Activated T-cell treated with anti-CD3 and anti-CD28 coated beads for 4 hours (primary cell): ENCODE data around the gene ZYG11A.
A peak's percentile ranks its signal among the peaks of the same experiment; 100 is the strongest.

ENCODE experiments used
- DNase-seq: peaks from one replicate; pipeline ENCODE4 v3.0.0-alpha.2; 2020

The ZYG11A gene

GRCh38 chr1:52919051-52919722, 76.6 kb downstream of the ZYG11A start:
- DNase-seq: no peak

DNA sequence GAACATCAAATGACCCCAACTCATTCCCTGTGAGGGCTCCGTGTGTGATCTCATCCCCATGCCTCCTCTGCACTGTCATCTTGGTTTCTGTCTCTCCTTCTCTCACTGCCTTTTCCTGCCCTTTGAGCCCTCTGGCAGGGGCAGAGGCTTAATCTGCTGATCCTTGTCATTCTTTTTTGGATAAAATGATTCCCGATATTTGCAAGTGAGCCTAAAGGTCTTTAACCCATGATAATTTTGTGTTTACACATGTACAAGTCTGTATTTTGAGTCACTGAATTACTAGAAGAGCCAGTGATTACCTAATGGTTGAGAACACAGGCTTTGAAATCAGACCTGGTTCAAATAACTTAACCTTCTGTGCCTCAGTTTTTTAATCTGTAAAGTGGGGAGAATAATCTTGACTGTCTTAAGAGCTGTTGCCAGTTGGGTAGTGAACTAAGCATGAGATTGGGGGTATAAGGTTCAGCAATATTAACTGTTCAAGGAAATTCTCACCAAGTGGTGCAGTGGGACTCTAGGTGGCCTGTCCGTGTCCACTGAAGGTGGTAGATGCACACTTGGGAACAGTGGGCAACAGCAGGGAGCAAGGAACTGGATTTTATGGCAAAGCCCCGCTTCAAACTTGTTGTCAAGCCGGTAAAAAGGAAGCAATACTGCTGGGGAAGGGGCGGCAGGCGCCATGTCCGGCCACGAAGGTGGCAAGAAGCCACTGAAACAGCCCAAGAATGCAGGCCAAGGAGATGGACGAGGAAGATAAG, 77.3 kb downstream of the ZYG11A start:
- DNase-seq: no peak

DNA sequence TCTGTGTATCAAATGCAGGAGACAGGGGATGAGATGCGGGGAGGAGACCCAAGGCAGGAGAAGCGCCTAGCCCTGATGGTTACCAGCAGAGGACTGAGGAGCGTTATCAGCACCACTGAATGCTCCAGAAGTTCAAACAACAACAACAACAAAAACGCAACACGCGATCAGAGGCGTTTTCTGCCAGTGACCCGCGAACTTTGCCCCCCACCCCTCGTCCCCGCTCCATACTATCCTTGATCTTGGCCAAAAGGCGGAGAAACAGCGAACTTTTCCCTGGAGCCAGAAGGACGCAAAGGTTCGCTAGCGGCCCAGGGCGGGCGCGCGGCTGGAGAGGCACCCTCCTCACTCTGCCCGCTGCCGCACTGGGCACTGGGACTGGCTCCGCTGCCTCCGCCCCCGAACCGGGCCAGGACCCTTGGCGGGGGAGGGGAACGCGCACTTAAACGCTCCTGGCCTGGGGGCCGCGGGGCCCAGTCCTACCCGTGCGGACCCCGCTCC, 78.3 kb downstream of the ZYG11A start:
- DNase-seq: no peak

DNA sequence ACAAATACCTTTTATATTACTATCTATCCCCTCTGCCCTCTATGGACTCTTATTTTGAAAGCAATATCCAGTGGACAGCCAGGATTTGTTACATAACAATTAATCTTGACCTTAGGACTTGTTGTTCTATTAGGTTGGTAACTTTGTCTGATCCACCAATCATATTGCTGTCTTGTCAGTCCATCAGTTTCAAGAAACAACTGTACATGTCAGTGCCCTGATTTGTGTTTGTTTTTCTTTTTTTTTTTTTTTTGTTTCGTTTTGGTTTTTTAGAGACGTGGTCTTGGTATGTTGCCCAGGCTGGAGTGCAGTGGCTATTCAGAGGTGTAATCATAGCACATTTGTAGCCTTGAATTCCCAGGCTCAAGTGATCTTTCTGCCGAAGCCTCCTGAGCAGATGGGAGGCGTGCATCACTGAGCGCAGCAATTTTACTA, 83.0 kb downstream of the ZYG11A start:
- no peak for DNase-seq

DNA sequence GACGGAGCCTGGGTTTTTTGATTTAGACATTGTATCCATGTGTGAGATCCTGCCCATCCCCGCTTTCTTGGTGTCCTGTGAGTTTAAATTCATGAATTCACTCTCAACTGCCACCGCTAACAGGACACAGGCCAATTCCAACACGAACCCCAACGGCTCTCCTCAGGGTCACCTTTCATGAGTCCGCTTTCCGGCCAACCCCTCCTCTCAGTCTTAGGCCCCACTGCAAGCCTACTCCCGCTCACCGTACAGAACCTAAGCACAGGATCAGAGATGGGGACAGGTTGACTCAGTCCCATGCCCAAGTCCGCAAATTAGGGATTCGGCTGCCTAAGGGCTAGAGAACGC, 84.3 kb downstream of the ZYG11A start:
- no peak for DNase-seq

GRCh38 chr1:52927212-52928014, 84.9 kb downstream of the ZYG11A start, which contains the start of gene SCP2:
TSS of gene SCP2 (plus strand) at chr1:52927276. CDS start at chr1:52927397, 121 bp downstream.
- DNase-seq: peak; percentile 67

- no peak for DNase-seq
Measured at GRCh38 chr1:52928015-52928404, 85.5 kb downstream of the ZYG11A start.

DNA sequence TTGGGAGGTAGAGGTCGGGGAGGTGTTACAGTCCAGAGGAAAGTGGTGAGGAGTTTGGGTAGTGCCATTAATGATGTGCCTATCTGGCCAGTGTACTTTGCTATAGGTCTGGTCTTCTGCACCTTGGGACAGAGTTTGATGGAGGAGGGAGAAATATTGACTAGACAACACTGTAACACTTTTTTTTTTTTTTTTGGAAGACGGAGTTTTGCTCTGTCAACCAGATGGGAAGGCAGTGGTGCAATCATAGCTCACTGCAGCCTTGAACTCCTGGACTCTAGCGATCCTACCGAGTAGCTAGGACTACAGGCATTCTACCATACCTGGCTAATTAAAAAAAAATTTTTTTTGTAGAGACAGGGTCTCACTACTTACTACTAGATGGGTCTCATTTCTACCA, 86.5 kb downstream of the ZYG11A start:
- DNase-seq: no peak

GRCh38 chr1:52937433-52938182, 95.0 kb downstream of the ZYG11A start:
- DNase-seq: no peak

DNA sequence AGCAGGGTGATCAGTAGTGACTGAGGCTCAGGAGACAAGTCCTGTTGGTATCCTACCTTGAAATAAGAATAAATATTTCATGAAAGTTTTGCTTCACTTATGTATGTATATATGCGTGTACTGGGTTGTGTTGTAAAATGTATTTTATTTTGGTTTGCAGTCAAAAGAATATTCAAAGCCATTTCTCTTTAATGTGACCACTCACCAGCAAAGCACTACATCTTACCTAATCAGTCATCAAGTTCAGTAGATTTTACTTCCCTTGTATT, 95.6 kb downstream of the ZYG11A start:
- DNase-seq: no peak

DNA sequence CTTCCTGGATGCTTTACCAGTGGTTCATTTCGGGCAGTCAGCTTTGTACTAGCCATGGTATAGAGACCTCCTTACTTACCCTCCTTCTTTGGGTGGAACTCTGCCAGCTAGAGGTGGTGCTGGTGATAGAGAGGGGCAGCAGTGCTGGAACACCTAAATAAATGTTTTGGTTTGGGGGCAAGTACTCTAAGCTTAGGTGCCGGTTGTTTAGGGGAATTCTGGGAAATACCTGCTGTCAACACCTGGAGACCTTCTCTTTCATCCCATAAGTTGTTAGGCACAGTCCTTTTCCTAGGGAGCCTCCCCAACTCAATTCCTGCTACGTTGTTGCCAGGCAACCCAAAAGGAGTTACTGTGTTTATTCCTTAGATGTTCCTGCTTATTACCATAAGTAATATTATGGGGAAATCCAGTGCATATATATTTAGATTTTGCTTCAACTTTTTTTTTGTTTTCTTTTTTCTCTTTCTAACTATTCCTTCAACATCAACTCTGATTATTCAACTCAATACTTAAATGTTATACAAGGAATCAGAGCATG, 101.4 kb downstream of the ZYG11A start:
- no peak for DNase-seq

GRCh38 chr1:52944566-52944965, 102.0 kb downstream of the ZYG11A start:
- DNase-seq: no peak
